ENCODE results near the gene OR5AP2.

DNA sequence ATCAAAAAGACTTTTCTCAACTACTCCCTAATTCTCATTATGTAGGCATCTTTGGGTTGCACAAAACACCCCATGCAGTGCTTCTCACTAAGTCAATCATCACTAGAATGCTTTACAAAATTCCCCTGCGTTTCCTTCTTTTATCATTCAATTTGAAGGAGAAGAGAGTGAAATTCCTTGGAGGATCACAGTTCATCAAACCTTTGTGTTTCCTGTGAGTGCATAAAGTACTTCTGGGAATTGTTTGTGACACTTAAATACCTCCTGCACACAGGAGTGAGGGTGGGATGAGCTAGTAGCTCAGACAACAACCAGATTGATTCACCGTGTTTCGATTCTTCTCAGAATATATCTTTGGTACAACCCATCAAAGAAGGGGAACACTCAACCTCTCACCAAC is 17.5 kb upstream of the OR5AP2 start:
- TF ChIP-seq EZH2 (IDR thresholded peaks at IDR 0.05; ENCODE audit: borderline replicate concordance): no peak
- TF ChIP-seq, protein P1, sequence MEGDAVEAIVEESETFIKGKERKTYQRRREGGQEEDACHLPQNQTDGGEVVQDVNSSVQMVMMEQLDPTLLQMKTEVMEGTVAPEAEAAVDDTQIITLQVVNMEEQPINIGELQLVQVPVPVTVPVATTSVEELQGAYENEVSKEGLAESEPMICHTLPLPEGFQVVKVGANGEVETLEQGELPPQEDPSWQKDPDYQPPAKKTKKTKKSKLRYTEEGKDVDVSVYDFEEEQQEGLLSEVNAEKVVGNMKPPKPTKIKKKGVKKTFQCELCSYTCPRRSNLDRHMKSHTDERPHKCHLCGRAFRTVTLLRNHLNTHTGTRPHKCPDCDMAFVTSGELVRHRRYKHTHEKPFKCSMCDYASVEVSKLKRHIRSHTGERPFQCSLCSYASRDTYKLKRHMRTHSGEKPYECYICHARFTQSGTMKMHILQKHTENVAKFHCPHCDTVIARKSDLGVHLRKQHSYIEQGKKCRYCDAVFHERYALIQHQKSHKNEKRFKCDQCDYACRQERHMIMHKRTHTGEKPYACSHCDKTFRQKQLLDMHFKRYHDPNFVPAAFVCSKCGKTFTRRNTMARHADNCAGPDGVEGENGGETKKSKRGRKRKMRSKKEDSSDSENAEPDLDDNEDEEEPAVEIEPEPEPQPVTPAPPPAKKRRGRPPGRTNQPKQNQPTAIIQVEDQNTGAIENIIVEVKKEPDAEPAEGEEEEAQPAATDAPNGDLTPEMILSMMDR (IDR thresholded peaks at IDR 0.05; ENCODE audit: poor library complexity): no peak
- no peak for TF ChIP-seq EZH2phosphoT487 (IDR thresholded peaks at IDR 0.05; ENCODE audit: low read depth, severe bottlenecking, unreplicated experiment)

All from hepatocyte (in vitro differentiated cells).